ENCODE results near the gene IMPA2.

GRCh38 chr18:12028674-12029073, 47.4 kb downstream of the IMPA2 start:
- TF ChIP-seq ZNF585B (tag by site-specific recombination; IDR thresholded peaks at IDR 0.05) (no peak), AEBP2 (tag by site-specific recombination; IDR thresholded peaks at IDR 0.05; ENCODE audit: borderline replicate concordance) (no peak), CTCF (tag by site-specific recombination; IDR thresholded peaks at IDR 0.05) (no peak), ZNF19 (tag by site-specific recombination; IDR thresholded peaks at IDR 0.05; ENCODE audit: low read depth) (no peak), ZNF2 (tag by site-specific recombination; IDR thresholded peaks at IDR 0.05) (no peak), ZNF354C (tag by site-specific recombination; IDR thresholded peaks at IDR 0.05; ENCODE audit: borderline replicate concordance, low read depth) (no peak), ZBTB17 (tag by site-specific recombination; IDR thresholded peaks at IDR 0.05) (no peak)

Data from HEK293 (cell line).